IMR-90 (cell line): ENCODE measurements around the gene AUTS2. TPM values are rescaled to one million over a fixed set of nuclear protein-coding genes. Genes with fewer than 3 reads are reported as not detected.

Experiments used
- ATAC-seq: fragments of 200-7000 bp; cut with Tn5 transposase; 2 replicates; pipeline ENCODE4 v1.9.1; 2020; ENCODE audit warnings: low read depth, mild to moderate bottlenecking, moderate library complexity
- BruUV-seq: library from RNA; stranded (reverse); fragments of 400-500 nt; replicated peaks from 2 replicates; lab custom pipeline; 2021; lab: Mats Ljungman, UMichigan
- CTCF ChIA-PET: fragments of 300-600 bp; formaldehyde crosslinking; extraction: SDS; loops from one replicate; lab custom pipeline; 2021; ENCODE audit warnings: antibody characterized with exemption; lab: Yijun Ruan, JAX
- POLR2A ChIA-PET: fragments of 300-600 bp; sonication (Branson Sonifier 250); formaldehyde crosslinking; loops from one replicate; lab custom pipeline; 2022; ENCODE audit warnings: antibody characterized with exemption; ENCODE audit not compliant: unreplicated experiment; lab: Charles Lee
- DNase-seq: peaks from one replicate; pipeline ENCODE4 v3.0.0; 2013
- H2AFZ ChIP-seq: replicated peaks from 2 replicates; pipeline ENCODE3; 2013; ENCODE audit warnings: low read length, mild to moderate bottlenecking; ENCODE audit not compliant: poor library complexity
- H2AK5ac ChIP-seq: 2 replicates; pipeline ENCODE4 v1.6.1; 2013; ENCODE audit warnings: low read depth, low read length, inconsistent platforms
- H2AK9ac ChIP-seq: replicated peaks from 2 replicates; pipeline ENCODE3; 2013; ENCODE audit warnings: mild to moderate bottlenecking, low read depth, low read length, moderate library complexity; ENCODE audit not compliant: poor library complexity
- H2BK120ac ChIP-seq: 2 replicates; pipeline ENCODE4 v1.6.1; 2013; ENCODE audit warnings: low read depth, low read length, inconsistent platforms
- H2BK15ac ChIP-seq: 3 replicates; pipeline ENCODE4 v1.6.1; 2013; ENCODE audit warnings: low read depth, low read length, inconsistent platforms
- H2BK20ac ChIP-seq: 2 replicates; pipeline ENCODE4 v1.6.1; 2013; ENCODE audit warnings: low read depth, mild to moderate bottlenecking, inconsistent platforms, low read length, moderate library complexity
- H2BK5ac ChIP-seq: 2 replicates; pipeline ENCODE4 v1.6.1; 2013; ENCODE audit warnings: mild to moderate bottlenecking, low read depth, low read length, inconsistent platforms; ENCODE audit not compliant: poor library complexity, severe bottlenecking
- H3K14ac ChIP-seq: replicated peaks from 2 replicates; pipeline ENCODE4 v1.6.1; 2013; ENCODE audit warnings: low read depth, low read length, inconsistent platforms
- H3K18ac ChIP-seq: 2 replicates; pipeline ENCODE4 v1.6.1; 2013; ENCODE audit warnings: low read depth, low read length, control low read depth
- H3K23ac ChIP-seq: 2 replicates; pipeline ENCODE4 v1.6.1; 2013; ENCODE audit warnings: low read depth, low read length, inconsistent platforms
- H3K27ac ChIP-seq: 2 replicates; pipeline ENCODE4 v1.5.1; 2013; ENCODE audit warnings: mild to moderate bottlenecking, control low read depth, low read length; ENCODE audit not compliant: insufficient read depth
- H3K27me3 ChIP-seq: 2 replicates; pipeline ENCODE4 v1.6.1; 2013; ENCODE audit warnings: low read length; ENCODE audit not compliant: control insufficient read depth, insufficient read depth
- H3K36me3 ChIP-seq: 2 replicates; pipeline ENCODE4 v1.6.1; 2013; ENCODE audit warnings: low read length, mixed read lengths; ENCODE audit not compliant: control insufficient read depth, insufficient read depth
- H3K4ac ChIP-seq: 2 replicates; pipeline ENCODE4 v1.6.1; 2013; ENCODE audit warnings: low read depth, low read length, inconsistent platforms
- H3K4me1 ChIP-seq: 2 replicates; pipeline ENCODE4 v1.6.1; 2013; ENCODE audit warnings: low read length, mixed read lengths; ENCODE audit not compliant: control insufficient read depth, insufficient read depth
- H3K4me2 ChIP-seq: 2 replicates; pipeline ENCODE4 v1.6.1; 2013; ENCODE audit warnings: low read depth, mild to moderate bottlenecking, control low read depth, low read length, moderate library complexity
- H3K4me3 ChIP-seq: 2 replicates; pipeline ENCODE4 v1.5.1; 2013; ENCODE audit warnings: low read depth, mild to moderate bottlenecking, control low read depth, low read length, moderate library complexity; ENCODE audit not compliant: insufficient read depth
- H3K56ac ChIP-seq: 2 replicates; pipeline ENCODE4 v1.6.1; 2013; ENCODE audit warnings: low read length, inconsistent platforms; ENCODE audit not compliant: insufficient read depth; ENCODE audit errors: extremely low read depth
- H3K79me1 ChIP-seq, 2 experiments: 2 replicates each; pipeline ENCODE4 v1.6.1; 2013; ENCODE audit warnings: low read length in 2 of 2, inconsistent platforms in 1 of 2, low read depth in 1 of 2
- H3K9ac ChIP-seq: 2 replicates; pipeline ENCODE4 v1.6.1; 2013; ENCODE audit warnings: low read depth, low read length, control low read depth
- H3K9me1 ChIP-seq: 2 replicates; pipeline ENCODE4 v1.6.1; 2013; ENCODE audit warnings: low read length, inconsistent platforms; ENCODE audit not compliant: insufficient read depth
- H3K9me3 ChIP-seq: 2 replicates; pipeline ENCODE4 v1.6.1; 2013; ENCODE audit warnings: low read length; ENCODE audit not compliant: control insufficient read depth, insufficient read depth
- H4K20me1 ChIP-seq: 2 replicates; pipeline ENCODE4 v1.6.1; 2013; ENCODE audit warnings: low read length, inconsistent platforms; ENCODE audit not compliant: insufficient read depth
- H4K5ac ChIP-seq: 2 replicates; pipeline ENCODE4 v1.6.1; 2013; ENCODE audit warnings: mild to moderate bottlenecking, low read depth, low read length, control low read depth
- H4K8ac ChIP-seq, 2 experiments: 2 replicates each; pipeline ENCODE4 v1.6.1; 2013; ENCODE audit warnings: low read depth in 2 of 2, low read length in 2 of 2, control low read depth in 1 of 2, inconsistent platforms in 1 of 2
- H4K91ac ChIP-seq: 2 replicates; pipeline ENCODE4 v1.6.1; 2013; ENCODE audit warnings: low read depth, low read length, inconsistent platforms; ENCODE audit not compliant: insufficient read depth
- MAZ ChIP-seq: IDR thresholded peaks from 2 replicates; pipeline ENCODE4 v1.6.1; 2012; ENCODE audit warnings: low read depth, mild to moderate bottlenecking, low read length, improper control_type of control experiment, moderate library complexity, borderline replicate concordance
- NFE2L2 ChIP-seq: fragments of 150-350 bp; IDR thresholded peaks from 2 replicates; pipeline ENCODE4 v1.6.1; 2016; ENCODE audit warnings: low read depth, mild to moderate bottlenecking, low read length
- RCOR1 ChIP-seq: IDR thresholded peaks from 2 replicates; pipeline ENCODE4 v1.6.1; 2012; ENCODE audit warnings: mild to moderate bottlenecking, low read length, improper control_type of control experiment; ENCODE audit not compliant: insufficient replicate concordance
- SMC3 ChIP-seq: fragments of 150-350 bp; IDR thresholded peaks from 2 replicates; pipeline ENCODE4 v1.6.1; 2016; ENCODE audit warnings: low read depth, mild to moderate bottlenecking, antibody characterized with exemption, low read length, moderate library complexity
- WGBS, 2 experiments: methylation state at CpG; one replicate each; pipeline versions ENCODE4 v1.1.5 to v1.1.7; 2013; ENCODE audit warnings: missing lambda C conversion rate in 2 of 2; ENCODE audit not compliant: insufficient read length in 1 of 2; ENCODE audit errors: extremely low coverage in 2 of 2; 5-methylcytosine and 5-hydroxymethylcytosine counted together
- dilution Hi-C: fragments of 300-500 bp; cut with HindIII; formaldehyde crosslinking; loops from one replicate; pipeline ENCODE4 v1.14.3; 2018; ENCODE audit warnings: low sequenced_read_pairs; ENCODE audit not compliant: unreplicated experiment
- in situ Hi-C: fragments of 300-500 bp; cut with MboI; formaldehyde crosslinking; loops from 3 replicates; pipeline ENCODE4 v1.14.3; 2019; ENCODE audit warnings: low sequenced_read_pairs, inconsistent platforms, mixed read lengths
- intact Hi-C: fragments of 100-400 bp; cut with micrococcal nuclease; formaldehyde crosslinking; loops from 2 replicates; pipeline ENCODE4 v1.10.0; 2022
- polyA plus RNA-seq, 3 experiments: library from polyadenylated mRNA; depleted of rRNA; stranded (reverse); fragments of >200 nt; gene quantifications; 2 replicates each; pipeline ENCODE4 v1.2.3, GENCODE V29; 2012; ENCODE audit warnings: low replicate concordance in 1 of 3
- total RNA-seq: library from RNA; depleted of rRNA; stranded (reverse); fragments of >200 nt; gene quantifications from 2 replicates; pipeline ENCODE4 v1.2.3, GENCODE V29; 2012
- TF ChIP-seq, protein P1 (sequence below): fragments of 150-350 bp; IDR thresholded peaks from 2 replicates; pipeline ENCODE4 v1.6.1; 2016; ENCODE audit warnings: low read depth, mild to moderate bottlenecking, low read length, moderate library complexity, borderline replicate concordance
- TF ChIP-seq, protein P2 (sequence below): conservative IDR thresholded peaks from 2 replicates; pipeline ENCODE4 v1.5.1; 2012; ENCODE audit warnings: mild to moderate bottlenecking, low read depth, low read length, improper control_type of control experiment
- TF ChIP-seq, protein P3 (sequence below): fragments of 150-350 bp; IDR thresholded peaks from 2 replicates; pipeline ENCODE4 v1.6.1; 2017; ENCODE audit warnings: mild to moderate bottlenecking, antibody characterized with exemption, low read length, low read depth

AUTS2 gene
- total and polyA plus RNA-seq, 2 of the 4 experiments (the other 2 are of a cell fraction): 0.90 to 3.0 TPM

DNA sequence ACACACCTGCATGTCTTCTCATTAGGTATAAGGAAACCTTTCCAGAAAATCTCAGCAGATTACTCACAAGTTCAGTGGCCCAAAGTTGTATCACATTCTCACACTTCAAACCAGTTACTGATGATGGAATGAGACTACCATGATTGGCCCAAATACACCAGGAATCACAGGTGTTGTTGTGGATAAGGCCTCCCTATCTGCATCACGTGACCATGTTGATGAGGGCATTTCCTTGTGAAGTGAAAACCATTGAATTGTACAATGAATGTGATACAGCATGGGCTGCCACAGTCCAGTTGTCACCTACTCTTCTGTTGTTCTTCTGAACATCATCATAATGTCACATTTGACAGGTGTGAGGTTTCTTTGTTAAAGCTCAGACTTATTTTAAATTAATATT, 431.7 kb downstream of the AUTS2 start:
- in situ Hi-C loops: no loop called here
- ATAC-seq: no peak
- H3K27ac ChIP-seq: no peak overlapping the region
- no peak overlapping the region for H4K91ac ChIP-seq
- no peak overlapping the region for H3K4me3 ChIP-seq
- H3K79me1 ChIP-seq: no peaks in the 10 kb centered on the region
- BruUV-seq: no TSS peak
- H3K9me3 ChIP-seq: no peaks in the 10 kb centered on the region
- H2BK5ac ChIP-seq: no peak overlapping the region
- no peak for DNase-seq
- H2BK15ac ChIP-seq: no peak overlapping the region
- no peaks in the 10 kb centered on the region for H3K27me3 ChIP-seq
- no peaks in the 10 kb centered on the region for H3K36me3 ChIP-seq
- H3K9ac ChIP-seq: no peak overlapping the region
- H3K4me2 ChIP-seq: no peak overlapping the region
- TF ChIP-seq RCOR1 (no peak), MAZ (no peak), SMC3 (no peak), NFE2L2 (no peak)
- TF ChIP-seq, protein P1, sequence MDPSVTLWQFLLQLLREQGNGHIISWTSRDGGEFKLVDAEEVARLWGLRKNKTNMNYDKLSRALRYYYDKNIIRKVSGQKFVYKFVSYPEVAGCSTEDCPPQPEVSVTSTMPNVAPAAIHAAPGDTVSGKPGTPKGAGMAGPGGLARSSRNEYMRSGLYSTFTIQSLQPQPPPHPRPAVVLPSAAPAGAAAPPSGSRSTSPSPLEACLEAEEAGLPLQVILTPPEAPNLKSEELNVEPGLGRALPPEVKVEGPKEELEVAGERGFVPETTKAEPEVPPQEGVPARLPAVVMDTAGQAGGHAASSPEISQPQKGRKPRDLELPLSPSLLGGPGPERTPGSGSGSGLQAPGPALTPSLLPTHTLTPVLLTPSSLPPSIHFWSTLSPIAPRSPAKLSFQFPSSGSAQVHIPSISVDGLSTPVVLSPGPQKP: no peak
- TF ChIP-seq, protein P2, sequence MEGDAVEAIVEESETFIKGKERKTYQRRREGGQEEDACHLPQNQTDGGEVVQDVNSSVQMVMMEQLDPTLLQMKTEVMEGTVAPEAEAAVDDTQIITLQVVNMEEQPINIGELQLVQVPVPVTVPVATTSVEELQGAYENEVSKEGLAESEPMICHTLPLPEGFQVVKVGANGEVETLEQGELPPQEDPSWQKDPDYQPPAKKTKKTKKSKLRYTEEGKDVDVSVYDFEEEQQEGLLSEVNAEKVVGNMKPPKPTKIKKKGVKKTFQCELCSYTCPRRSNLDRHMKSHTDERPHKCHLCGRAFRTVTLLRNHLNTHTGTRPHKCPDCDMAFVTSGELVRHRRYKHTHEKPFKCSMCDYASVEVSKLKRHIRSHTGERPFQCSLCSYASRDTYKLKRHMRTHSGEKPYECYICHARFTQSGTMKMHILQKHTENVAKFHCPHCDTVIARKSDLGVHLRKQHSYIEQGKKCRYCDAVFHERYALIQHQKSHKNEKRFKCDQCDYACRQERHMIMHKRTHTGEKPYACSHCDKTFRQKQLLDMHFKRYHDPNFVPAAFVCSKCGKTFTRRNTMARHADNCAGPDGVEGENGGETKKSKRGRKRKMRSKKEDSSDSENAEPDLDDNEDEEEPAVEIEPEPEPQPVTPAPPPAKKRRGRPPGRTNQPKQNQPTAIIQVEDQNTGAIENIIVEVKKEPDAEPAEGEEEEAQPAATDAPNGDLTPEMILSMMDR: no peak
- TF ChIP-seq, protein P3, sequence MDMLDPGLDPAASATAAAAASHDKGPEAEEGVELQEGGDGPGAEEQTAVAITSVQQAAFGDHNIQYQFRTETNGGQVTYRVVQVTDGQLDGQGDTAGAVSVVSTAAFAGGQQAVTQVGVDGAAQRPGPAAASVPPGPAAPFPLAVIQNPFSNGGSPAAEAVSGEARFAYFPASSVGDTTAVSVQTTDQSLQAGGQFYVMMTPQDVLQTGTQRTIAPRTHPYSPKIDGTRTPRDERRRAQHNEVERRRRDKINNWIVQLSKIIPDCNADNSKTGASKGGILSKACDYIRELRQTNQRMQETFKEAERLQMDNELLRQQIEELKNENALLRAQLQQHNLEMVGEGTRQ: no peak
- no peak overlapping the region for H3K23ac ChIP-seq
- H3K14ac ChIP-seq: no peak overlapping the region
- dilution Hi-C loops: no loop called here
- no peaks in the 10 kb centered on the region for H4K20me1 ChIP-seq
- CTCF ChIA-PET: no interaction called here
- no peak overlapping the region for H3K56ac ChIP-seq
- H3K9me1 ChIP-seq: no peaks in the 10 kb centered on the region
- H4K8ac ChIP-seq: no peak overlapping the region
- intact Hi-C loops: no loop called here
- H3K18ac ChIP-seq: no peak overlapping the region
- POLR2A ChIA-PET: no interaction called here
- H3K4ac ChIP-seq: no peak overlapping the region
- H4K5ac ChIP-seq: no peak overlapping the region
- WGBS, 2 experiments: no CpG with 5 or more reads among the region's 1 CpG
- no peak overlapping the region for H2BK120ac ChIP-seq
- H2AFZ ChIP-seq: no peak overlapping the region
- no peak overlapping the region for H2AK9ac ChIP-seq
- H3K4me1 ChIP-seq: no peaks in the 10 kb centered on the region
- no peak overlapping the region for H2BK20ac ChIP-seq
- no peak overlapping the region for H2AK5ac ChIP-seq
